Left cardiac atrium (tissue), 4 donors: ENCODE data around the gene KCNS3. TPM values are rescaled to one million over a fixed set of nuclear protein-coding genes. Genes with fewer than 3 reads are reported as not detected.

Experiments
- ATAC-seq, 2 donors: fragments of 200-7000 bp; cut with Tn5 transposase; one replicate each; pipeline ENCODE4 v1.9.1; 2020; ENCODE audit warnings: mild to moderate bottlenecking in 2 of 2, moderate library complexity in 2 of 2
- DNase-seq: peaks from one replicate; pipeline ENCODE4 v3.0.0-alpha.2; 2020
- intact Hi-C, 2 donors: fragments of 100-400 bp; cut with DNase I; formaldehyde crosslinking; loops; one replicate each; pipeline versions ENCODE4 v1.14.1 to v1.15.1; 2022 to 2023
- total RNA-seq, 2 donors: library from RNA; stranded (reverse); fragmentation: NEBNext Ultra II Directional; extraction: Animal tissue kit (Norgen Biotek cat#: 25700); gene quantifications; one replicate each; pipeline ENCODE4 v1.2.1, GENCODE V29; 2021
- donor health status: DM: no; HTN: yes; CAD: no.
- donor health status: DM: no; HTN: yes; CAD: no; lungs with severe emphysema.
- donor health status: DM: yes; HTN: yes; CAD: no.
- donor health status: Dilated cardiomyopathy.

Gene KCNS3
- total RNA-seq, 2 donors from 2014 or later, result 2.8 to 3.9 TPM

- DNase-seq (no peak), ATAC-seq (no peak)
- intact Hi-C loops, result no loop called here
Measured at GRCh38 chr2:17972991-17973390, 94.5 kb downstream of the KCNS3 start.

- DNase-seq, result no peak
- intact Hi-C loops, result no loop called here
- ATAC-seq, result no peak
Measured at GRCh38 chr2:17975401-17975800, 96.9 kb downstream of the KCNS3 start.

- DNase-seq, result no peak
- intact Hi-C loops, result no loop called here
- ATAC-seq, result peak; percentile 68 to 91
Measured at GRCh38 chr2:17976871-17977746, 98.6 kb downstream of the KCNS3 start.

- ATAC-seq (no peak), DNase-seq (no peak)
- intact Hi-C loops, result no loop called here
Measured at GRCh38 chr2:17979707-17980106, 101.2 kb downstream of the KCNS3 start.

GRCh38 chr2:17981936-17982335, 103.5 kb downstream of the KCNS3 start:
- DNase-seq (no peak), ATAC-seq (no peak)
- intact Hi-C loops, result no loop called here

Other genes with a start within 250 kb of the KCNS3 start
- gene SMC6, start 124.9 kb upstream of the KCNS3 start, total RNA-seq, result 10 to 100 TPM; 12.4 to 12.8 TPM
- gene GEN1, start 124.5 kb upstream of the KCNS3 start, total RNA-seq, result 1 to 10 TPM; 3.0 TPM
- not detected for gene MSGN1, start 62.2 kb upstream of the KCNS3 start, total RNA-seq